Liver (tissue), 9 donors: ENCODE measurements around the gene FAN1. TPM values are rescaled to one million over a fixed set of nuclear protein-coding genes. Genes with fewer than 3 reads are reported as not detected.

Source experiments
- DNase-seq: peaks from one replicate; pipeline ENCODE4 v3.0.0-alpha.2; 2017; ENCODE audit warnings: low spot score
- H3K27ac ChIP-seq, 2 donors: one replicate each; pipeline ENCODE4 v1.7.0; 2013; ENCODE audit warnings: inconsistent platforms in 2 of 2, low read length in 2 of 2, control low read depth in 1 of 2, low read depth in 1 of 2, mild to moderate bottlenecking in 1 of 2
- H3K27me3 ChIP-seq, 4 donors: one replicate each; pipeline versions ENCODE4 v1.6.1 to v1.7.0; 2013; ENCODE audit warnings: low read length in 3 of 4, inconsistent platforms in 1 of 4, mild to moderate bottlenecking in 1 of 4, moderate library complexity in 1 of 4; ENCODE audit not compliant: control insufficient read depth in 4 of 4, insufficient read depth in 4 of 4
- H3K36me3 ChIP-seq, 4 donors: one replicate each; pipeline versions ENCODE4 v1.6.1 to v1.7.0; 2013; ENCODE audit warnings: low read length in 3 of 4, mild to moderate bottlenecking in 3 of 4, low read depth in 1 of 4, moderate library complexity in 1 of 4; ENCODE audit not compliant: control insufficient read depth in 4 of 4, insufficient read depth in 3 of 4
- H3K4me1 ChIP-seq, 4 donors: one replicate each; pipeline versions ENCODE4 v1.6.1 to v1.7.0; 2013; ENCODE audit warnings: low read length in 3 of 4, mild to moderate bottlenecking in 3 of 4, moderate library complexity in 1 of 4; ENCODE audit not compliant: control insufficient read depth in 4 of 4, insufficient read depth in 4 of 4
- H3K4me3 ChIP-seq, 3 donors: one replicate each; pipeline versions ENCODE4 v1.6.1 to v1.7.0; 2013; ENCODE audit warnings: low read length in 3 of 3, control low read depth in 1 of 3, low read depth in 1 of 3, mild to moderate bottlenecking in 1 of 3
- H3K9ac ChIP-seq, 2 donors: one replicate each; pipeline ENCODE4 v1.7.0; 2013; ENCODE audit warnings: low read length in 2 of 2, mild to moderate bottlenecking in 2 of 2, moderate library complexity in 2 of 2, control low read depth in 1 of 2, low read depth in 1 of 2
- H3K9me3 ChIP-seq, 4 donors: one replicate each; pipeline versions ENCODE4 v1.6.1 to v1.7.0; 2013; ENCODE audit warnings: low read length in 3 of 4; ENCODE audit not compliant: control insufficient read depth in 4 of 4
- ATF3 ChIP-seq: IDR thresholded peaks from 2 replicates; pipeline ENCODE4 v1.6.1; 2016; ENCODE audit warnings: antibody characterized with exemption
- CTCF ChIP-seq: fragments of 150-350 bp; IDR thresholded peaks from 2 replicates; pipeline ENCODE4 v1.5.1; 2017; ENCODE audit warnings: improper control_type of control experiment, low read depth, low read length; ENCODE audit not compliant: missing input control
- EGR1 ChIP-seq, 2 donors: IDR thresholded peaks; 2 replicates each; pipeline ENCODE4 v1.6.1; 2016 to 2018; ENCODE audit warnings: antibody characterized with exemption in 2 of 2, low read depth in 2 of 2
- FOXA1 ChIP-seq: IDR thresholded peaks from 2 replicates; pipeline ENCODE4 v1.6.1; 2016; ENCODE audit warnings: antibody characterized with exemption
- FOXA2 ChIP-seq: IDR thresholded peaks from 2 replicates; pipeline ENCODE4 v1.6.1; 2016; ENCODE audit warnings: antibody characterized with exemption
- GABPA ChIP-seq, 2 donors: IDR thresholded peaks in 1 of 2; conservative IDR thresholded peaks in 1 of 2; 2 replicates each; pipeline ENCODE4 v1.6.1; 2016; ENCODE audit warnings: antibody characterized with exemption in 2 of 2, mild to moderate bottlenecking in 1 of 2, moderate library complexity in 1 of 2
- HNF4A ChIP-seq, 2 donors: conservative IDR thresholded peaks; 2 replicates each; pipeline ENCODE4 v1.6.1; 2016; ENCODE audit warnings: antibody characterized with exemption in 2 of 2, mild to moderate bottlenecking in 2 of 2
- HNF4G ChIP-seq: IDR thresholded peaks from 2 replicates; pipeline ENCODE4 v1.6.1; 2016; ENCODE audit warnings: antibody characterized with exemption
- JUND ChIP-seq, 2 donors: IDR thresholded peaks; 2 replicates each; pipeline ENCODE4 v1.6.1; 2016; ENCODE audit warnings: antibody characterized with exemption in 2 of 2
- RAD21 ChIP-seq, 2 donors: IDR thresholded peaks; 2 replicates each; pipeline ENCODE4 v1.6.1; 2016; ENCODE audit warnings: antibody characterized with exemption in 2 of 2, mild to moderate bottlenecking in 2 of 2
- REST ChIP-seq: IDR thresholded peaks from 2 replicates; pipeline ENCODE4 v1.6.1; 2016; ENCODE audit warnings: antibody characterized with exemption, mild to moderate bottlenecking
- RXRA ChIP-seq, 2 donors: IDR thresholded peaks; 2 replicates each; pipeline ENCODE4 v1.6.1; 2017 to 2018; ENCODE audit warnings: antibody characterized with exemption in 2 of 2, mild to moderate bottlenecking in 1 of 2
- SP1 ChIP-seq: IDR thresholded peaks from 2 replicates; pipeline ENCODE4 v1.6.1; 2018; ENCODE audit warnings: antibody characterized with exemption, mild to moderate bottlenecking
- TAF1 ChIP-seq: conservative IDR thresholded peaks from 2 replicates; pipeline ENCODE4 v1.6.1; 2016; ENCODE audit warnings: antibody characterized with exemption, mild to moderate bottlenecking
- ZBTB33 ChIP-seq: IDR thresholded peaks from 2 replicates; pipeline ENCODE4 v1.6.1; 2016; ENCODE audit warnings: antibody characterized with exemption
- WGBS: extraction: QIAGEN DNeasy Blood & Tissue Kit; methylation state at CpG from one replicate; pipeline ENCODE4 v1.1.7; 2013; 5-methylcytosine and 5-hydroxymethylcytosine counted together
- polyA plus RNA-seq, 2 donors: library from polyadenylated mRNA; stranded (reverse) in 1 of 2; unstranded in 1 of 2; fragments of 200-250 nt in 1 of 2; fragments of >200 nt in 1 of 2; fragmentation: Nextera tagmentation in 1 of 2; extraction: Ambion mirVana in 1 of 2; gene quantifications; one replicate each; pipeline versions ENCODE4 v1.2.1 to v1.2.3, GENCODE V29; 2013 to 2015
- total RNA-seq, 2 donors: library from RNA; depleted of rRNA; stranded (reverse); fragments of >200 nt; gene quantifications; one replicate each; pipeline ENCODE4 v1.2.3, GENCODE V29; 2014
- donor health status: healthy.
- donor health status: healthy.
- donor health status: healthy.
- donor health status: healthy.
- donor health status: healthy.

Gene FAN1
- total and polyA plus RNA-seq, 4 donors: 5.2 to 17.1 (median 7.5) TPM

- DNase-seq: no peak
- TF ChIP-seq RAD21 (IDR thresholded peaks at IDR 0.05) (no peak), HNF4A (conservative IDR thresholded peaks at IDR 0.05) (peak; percentile 35 to 53)
- H3K4me1 ChIP-seq: peaks cover 0 to 5% (median 2%) of the 10 kb centered on the region in 4 donors
- no peaks in the 10 kb centered on the region for H3K9me3 ChIP-seq
- no peak overlapping the region for H3K4me3 ChIP-seq
- no peaks in the 10 kb centered on the region for H3K27me3 ChIP-seq
- no peak overlapping the region for H3K27ac ChIP-seq
- H3K36me3 ChIP-seq: peaks cover 14 to 70% (median 48%) of the 10 kb centered on the region in 4 donors
- no peak overlapping the region for H3K9ac ChIP-seq
- 79% methylated on average over 9 of the region's 9 CpGs for WGBS
Observed at GRCh38 chr15:30921781-30922479, 18.2 kb downstream of the FAN1 start.

GRCh38 chr15:30922480-30923311 lies 19.0 kb downstream of the FAN1 start:
- Histone ChIP-seq H3K4me3 (no peak overlapping the region), H3K27me3 (no peaks in the 10 kb centered on the region), H3K9ac (no peak overlapping the region), H3K4me1 (peaks cover 0 to 5% (median 2%) of the 10 kb centered on the region in 4 donors), H3K36me3 (peaks cover 12 to 74% (median 50%) of the 10 kb centered on the region in 4 donors), H3K9me3 (no peaks in the 10 kb centered on the region), H3K27ac (no peak overlapping the region)
- DNase-seq: no peak
- 90% methylated on average over 14 of the region's 14 CpGs for WGBS
- TF ChIP-seq HNF4G: no peak

GRCh38 chr15:30923429-30923828 lies 19.7 kb downstream of the FAN1 start:
- peaks cover 0 to 5% (median 2%) of the 10 kb centered on the region in 4 donors for H3K4me1 ChIP-seq
- no peaks in the 10 kb centered on the region for H3K9me3 ChIP-seq
- H3K27me3 ChIP-seq: no peaks in the 10 kb centered on the region
- DNase-seq: no peak
- peaks cover 7 to 74% (median 46%) of the 10 kb centered on the region in 4 donors for H3K36me3 ChIP-seq
- no peak overlapping the region for H3K4me3 ChIP-seq
- no peak for TF ChIP-seq HNF4G
- no peak for TF ChIP-seq REST
- no peak for TF ChIP-seq JUND (IDR thresholded peaks at IDR 0.05)
- no peak for TF ChIP-seq ATF3
- TF ChIP-seq EGR1 (IDR thresholded peaks at IDR 0.05; ENCODE audit: low read depth in 2 of 2): no peak
- TF ChIP-seq HNF4A (conservative IDR thresholded peaks at IDR 0.05): no peak
- no peak for TF ChIP-seq TAF1
- TF ChIP-seq GABPA (IDR thresholded peaks at IDR 0.05 in 1 of 2, conservative IDR thresholded peaks at IDR 0.05 in 1 of 2): no peak
- TF ChIP-seq ZBTB33: no peak
- TF ChIP-seq RAD21 (IDR thresholded peaks at IDR 0.05): no peak
- TF ChIP-seq CTCF: no peak
- no peak for TF ChIP-seq FOXA2
- no peak for TF ChIP-seq RXRA (IDR thresholded peaks at IDR 0.05)
- TF ChIP-seq FOXA1: no peak
- TF ChIP-seq SP1: no peak
- WGBS: 84% methylated on average over 7 of the region's 7 CpGs
- no peak overlapping the region for H3K9ac ChIP-seq
- no peak overlapping the region for H3K27ac ChIP-seq
